C4-2B (cell line): Measurements from ENCODE around the gene TPSAB1.
"Not testable (repeated sequence)": the region's sequence is repeated elsewhere in the genome, so short reads cannot be mapped to it uniquely, and the experiment has no call there.

Experiments used
- ZFX ChIP-seq: fragments of 450-650 bp; IDR thresholded peaks from 2 replicates; pipeline ENCODE4 v1.6.1; 2017
- TF ChIP-seq, protein P1 (sequence below): fragments of 450-650 bp; conservative IDR thresholded peaks from 2 replicates; pipeline ENCODE4 v1.5.1; 2017; ENCODE audit warnings: mild to moderate bottlenecking

DNA sequence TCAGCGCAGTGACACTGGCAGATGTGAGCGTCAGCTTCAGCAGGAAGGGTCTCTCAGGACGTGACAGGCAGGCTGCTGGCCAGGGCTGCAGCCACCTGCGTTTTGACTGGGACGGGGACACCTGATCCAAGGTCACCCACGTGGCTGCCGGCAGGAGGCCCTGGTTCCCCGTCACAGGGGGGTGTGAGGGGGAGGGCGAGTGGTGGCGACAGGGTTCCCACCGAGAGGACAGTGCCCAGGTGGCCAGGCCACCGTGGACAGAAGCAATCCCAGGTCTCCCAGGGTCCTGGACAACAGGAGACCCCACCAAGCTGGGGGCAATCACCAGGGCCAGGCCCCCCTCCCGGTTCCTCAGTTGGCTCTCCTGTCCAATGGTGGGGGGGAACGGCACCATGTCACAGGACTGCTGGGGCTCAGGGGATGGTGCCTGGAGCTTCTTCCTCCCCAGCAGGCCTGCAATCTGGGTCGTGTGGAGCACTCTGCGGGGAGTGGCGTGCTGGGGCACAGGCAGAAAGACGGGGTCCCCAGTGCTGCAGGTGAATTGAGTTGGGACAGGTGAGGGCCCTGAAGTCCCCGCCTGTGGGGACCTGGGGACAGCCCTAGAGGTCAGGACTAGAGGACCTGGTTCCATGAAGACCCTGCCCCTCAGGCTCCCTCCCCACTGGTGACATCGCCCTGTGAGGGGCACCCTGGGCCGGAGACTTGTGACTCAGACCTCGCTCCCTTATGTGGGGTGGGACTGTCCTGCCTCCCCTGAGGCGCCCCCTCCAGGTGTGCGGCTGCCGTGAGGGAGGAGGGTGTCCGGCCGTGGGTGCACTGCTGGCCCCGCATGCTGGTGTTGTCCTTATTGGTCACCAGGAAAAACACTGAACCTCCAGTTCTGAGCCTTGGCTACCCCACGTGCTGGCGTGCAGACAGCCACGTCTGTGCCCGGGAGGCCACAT lies 3.7 kb downstream of the TPSAB1 start:
- TF ChIP-seq, protein P1, sequence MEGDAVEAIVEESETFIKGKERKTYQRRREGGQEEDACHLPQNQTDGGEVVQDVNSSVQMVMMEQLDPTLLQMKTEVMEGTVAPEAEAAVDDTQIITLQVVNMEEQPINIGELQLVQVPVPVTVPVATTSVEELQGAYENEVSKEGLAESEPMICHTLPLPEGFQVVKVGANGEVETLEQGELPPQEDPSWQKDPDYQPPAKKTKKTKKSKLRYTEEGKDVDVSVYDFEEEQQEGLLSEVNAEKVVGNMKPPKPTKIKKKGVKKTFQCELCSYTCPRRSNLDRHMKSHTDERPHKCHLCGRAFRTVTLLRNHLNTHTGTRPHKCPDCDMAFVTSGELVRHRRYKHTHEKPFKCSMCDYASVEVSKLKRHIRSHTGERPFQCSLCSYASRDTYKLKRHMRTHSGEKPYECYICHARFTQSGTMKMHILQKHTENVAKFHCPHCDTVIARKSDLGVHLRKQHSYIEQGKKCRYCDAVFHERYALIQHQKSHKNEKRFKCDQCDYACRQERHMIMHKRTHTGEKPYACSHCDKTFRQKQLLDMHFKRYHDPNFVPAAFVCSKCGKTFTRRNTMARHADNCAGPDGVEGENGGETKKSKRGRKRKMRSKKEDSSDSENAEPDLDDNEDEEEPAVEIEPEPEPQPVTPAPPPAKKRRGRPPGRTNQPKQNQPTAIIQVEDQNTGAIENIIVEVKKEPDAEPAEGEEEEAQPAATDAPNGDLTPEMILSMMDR: not testable (repeated sequence)
- not testable (repeated sequence) for TF ChIP-seq ZFX
